Glomerular endothelial cell (primary cell): ENCODE data around the gene PMCH. TPM values are rescaled to one million over a fixed set of nuclear protein-coding genes. Genes with fewer than 3 reads are reported as not detected.
A peak's percentile ranks its signal among the peaks of the same experiment; 100 is the strongest.
"Not testable (repeated sequence)": the region's sequence is repeated elsewhere in the genome, so short reads cannot be mapped to it uniquely, and the experiment has no call there.

ENCODE experiments used
- DNase-seq: peaks from one replicate; pipeline ENCODE4 v3.0.0-alpha.2; 2011; ENCODE audit warnings: low read depth, low spot score; ENCODE audit errors: extremely low read depth
- total RNA-seq: library from RNA; depleted of rRNA; stranded (reverse); fragments of >200 nt; gene quantifications from 2 replicates; pipeline ENCODE4 v1.2.3, GENCODE V29; 2015

Gene PMCH, protein sequence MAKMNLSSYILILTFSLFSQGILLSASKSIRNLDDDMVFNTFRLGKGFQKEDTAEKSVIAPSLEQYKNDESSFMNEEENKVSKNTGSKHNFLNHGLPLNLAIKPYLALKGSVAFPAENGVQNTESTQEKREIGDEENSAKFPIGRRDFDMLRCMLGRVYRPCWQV
- total RNA-seq: not detected in 2 replicates

DNA sequence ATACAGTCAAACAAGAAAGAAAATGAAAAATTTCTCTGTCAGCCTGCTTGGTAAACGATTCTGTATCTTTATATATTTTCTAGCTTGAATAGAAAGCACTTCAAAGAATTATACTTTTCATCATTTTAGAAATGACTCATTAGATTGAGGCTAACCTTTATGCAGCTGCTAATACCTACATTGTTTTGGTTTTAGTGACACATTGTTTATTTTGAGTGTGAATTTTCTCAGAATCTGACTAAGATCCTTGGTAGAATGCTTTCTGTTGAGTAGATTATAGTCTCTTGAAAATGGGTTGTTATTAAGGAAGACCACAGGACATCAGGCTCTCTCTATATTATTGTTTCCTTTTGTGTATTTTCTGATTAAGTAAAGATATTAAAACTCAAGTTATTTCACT is at the start of gene PMCH:
TSS of gene PMCH (minus strand) at position 45 of the 400 bp plus-strand sequence. CDS start 63 bp downstream, outside the sequence.
- DNase-seq: no peak

DNA sequence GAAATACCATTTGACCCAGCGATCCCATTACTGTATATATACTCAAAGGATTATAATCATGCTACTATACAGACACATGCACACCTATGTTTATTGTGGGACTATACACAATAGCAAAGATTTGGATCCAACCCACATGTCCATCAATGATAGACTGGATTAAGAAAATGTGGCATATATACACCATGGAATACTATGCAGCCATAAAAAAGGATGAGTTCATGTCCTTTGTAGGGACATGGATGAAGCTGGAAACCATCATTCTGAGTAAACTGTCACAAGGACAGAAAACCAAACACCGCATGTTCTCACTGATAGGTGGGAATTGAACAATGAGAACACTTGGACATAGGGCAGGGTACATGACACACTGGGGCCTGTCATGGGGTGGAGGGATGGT is 43.2 kb upstream of the PMCH start:
- DNase-seq: not testable (repeated sequence)

DNA sequence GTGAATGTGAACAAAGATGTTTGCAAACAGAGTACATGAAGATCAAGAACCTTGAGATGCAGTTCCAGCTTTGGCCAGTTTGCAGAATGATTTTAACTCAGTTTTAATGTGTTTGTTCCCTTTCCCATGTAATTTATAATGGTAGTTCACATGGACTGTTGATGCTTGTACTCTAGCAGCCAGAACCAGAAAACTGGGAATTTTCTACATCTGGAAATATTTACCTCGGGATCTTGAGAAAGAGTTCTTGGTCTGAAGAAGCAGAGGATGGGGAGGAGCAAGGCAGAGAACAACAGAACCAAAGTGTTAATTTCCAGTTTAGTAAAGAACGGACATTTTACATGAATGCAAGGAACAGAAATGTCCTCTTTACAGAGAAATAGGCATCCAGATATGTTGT is 37.0 kb upstream of the PMCH start:
- no peak for DNase-seq

DNA sequence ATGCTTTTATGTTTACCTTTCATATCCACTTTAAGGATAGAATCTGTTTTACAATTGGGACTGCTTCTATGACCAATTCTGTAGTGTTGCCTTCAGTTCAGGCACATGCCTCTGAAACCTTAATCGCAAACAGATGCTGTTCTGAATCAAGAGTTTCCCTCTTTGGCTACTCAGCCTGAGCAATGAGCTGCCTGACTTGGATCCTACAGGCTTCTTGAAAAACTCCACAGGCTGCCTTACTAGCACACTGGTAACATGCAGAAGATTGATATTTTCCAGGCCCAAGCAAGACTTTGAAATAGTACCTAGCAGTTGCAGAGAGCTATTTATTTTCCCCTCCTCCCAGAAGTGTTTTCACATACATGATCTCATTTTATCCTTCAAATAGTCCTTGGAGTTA is 34.8 kb upstream of the PMCH start:
- DNase-seq: no peak

DNA sequence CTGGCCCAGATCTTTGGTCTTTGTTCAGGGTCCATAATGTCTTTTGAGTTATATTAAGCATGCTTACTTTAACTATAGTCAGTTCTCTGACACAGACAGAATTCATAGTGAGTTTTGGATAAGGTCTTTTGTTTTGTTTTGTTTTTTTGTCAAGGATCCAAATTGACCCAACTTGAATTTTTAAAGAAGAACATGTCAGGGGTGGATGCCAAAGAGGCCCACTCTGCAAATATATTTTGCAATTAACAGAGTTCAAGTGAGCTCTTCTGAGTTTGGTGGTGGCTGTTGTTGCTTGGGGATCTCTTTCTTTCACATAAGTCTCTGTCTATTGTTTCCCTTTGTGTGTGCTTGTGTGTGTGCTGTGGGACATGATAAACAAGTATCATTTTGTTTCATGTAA is 34.4 kb upstream of the PMCH start:
- DNase-seq: no peak

DNA sequence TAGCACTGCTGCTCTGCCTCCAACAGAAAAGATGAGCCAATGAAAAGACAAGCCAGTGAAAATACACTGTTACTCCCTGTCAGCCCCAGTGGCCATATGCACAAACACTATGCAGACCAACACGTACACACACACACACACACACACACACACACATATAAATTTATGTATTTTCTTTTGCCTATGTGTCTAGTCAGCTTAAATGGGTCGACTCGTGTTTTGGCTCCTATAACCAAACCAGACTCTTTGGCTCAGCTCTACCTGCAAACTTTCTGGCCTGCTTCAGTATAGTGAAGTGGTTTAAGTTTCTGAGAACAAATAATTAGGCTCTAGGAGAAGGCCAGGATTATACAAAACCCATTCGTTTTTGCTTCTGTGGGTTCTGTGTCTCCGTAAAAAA is 30.3 kb upstream of the PMCH start:
- DNase-seq: no peak

DNA sequence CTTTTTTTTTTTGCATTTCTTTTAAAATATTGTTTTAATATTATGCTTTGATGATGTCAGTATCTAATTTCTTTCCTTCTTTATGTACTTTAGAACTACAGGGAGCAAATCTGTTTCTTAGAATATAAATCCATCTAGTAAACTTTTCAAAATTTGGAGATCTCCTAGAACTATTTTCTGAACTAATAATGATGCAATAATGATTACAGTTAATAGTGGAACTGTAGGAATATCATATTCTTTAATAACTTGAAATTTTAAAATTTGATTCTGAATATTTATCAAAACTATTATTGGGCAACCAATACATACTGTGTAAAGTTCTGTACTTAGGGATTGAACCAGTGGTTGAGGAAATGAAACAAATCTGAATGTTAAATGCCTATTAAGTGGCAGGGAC is 23.1 kb upstream of the PMCH start:
- no peak for DNase-seq

DNA sequence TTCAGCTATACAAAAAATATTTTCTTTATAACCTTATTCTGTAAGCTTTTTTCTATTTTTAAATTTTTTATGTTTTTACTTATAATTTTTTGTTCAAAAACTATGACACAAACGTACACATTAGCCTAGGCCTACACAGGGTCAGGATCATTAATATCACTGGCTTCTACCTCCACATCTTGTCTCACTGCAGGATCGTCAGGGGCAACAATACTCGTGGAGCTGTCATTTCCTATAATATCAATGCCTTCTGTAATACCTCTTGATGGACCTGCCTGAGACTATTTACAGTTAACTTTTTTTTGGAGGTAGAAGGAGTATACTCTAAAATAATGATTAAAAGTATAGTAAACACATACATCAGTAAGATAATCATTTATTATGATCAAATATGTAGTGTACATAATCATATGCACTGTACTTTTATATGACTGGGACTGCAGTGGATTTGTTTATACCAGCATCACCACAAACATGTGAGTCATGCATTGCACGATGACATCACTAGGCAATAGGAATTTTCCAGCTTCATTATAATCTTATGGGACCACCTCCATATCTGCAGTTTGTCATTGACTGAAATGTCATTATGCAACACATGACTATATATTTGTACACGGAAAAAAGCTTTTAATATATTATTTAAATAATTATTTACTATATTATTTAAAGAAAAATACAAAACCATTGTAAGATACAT is 18.5 kb upstream of the PMCH start:
- DNase-seq: no peak

DNA sequence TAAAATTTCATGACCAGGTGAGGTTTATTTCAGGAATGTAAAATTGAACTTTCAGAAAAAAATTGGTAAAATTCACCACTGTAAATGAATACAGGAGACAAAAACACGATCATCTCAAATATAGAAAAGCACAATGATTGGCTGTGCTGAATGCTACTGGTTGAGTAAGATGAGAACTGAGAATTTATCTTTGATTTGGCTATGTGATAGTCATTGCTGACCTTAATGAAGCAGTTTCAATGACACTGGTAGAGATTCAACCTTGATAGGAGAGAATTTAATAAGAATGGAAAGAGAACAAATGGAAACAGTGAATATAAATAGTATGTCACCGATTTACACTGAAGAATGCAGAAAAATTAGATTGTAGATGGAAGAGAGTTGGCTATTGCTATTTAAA is 6.4 kb upstream of the PMCH start:
- no peak for DNase-seq

DNA sequence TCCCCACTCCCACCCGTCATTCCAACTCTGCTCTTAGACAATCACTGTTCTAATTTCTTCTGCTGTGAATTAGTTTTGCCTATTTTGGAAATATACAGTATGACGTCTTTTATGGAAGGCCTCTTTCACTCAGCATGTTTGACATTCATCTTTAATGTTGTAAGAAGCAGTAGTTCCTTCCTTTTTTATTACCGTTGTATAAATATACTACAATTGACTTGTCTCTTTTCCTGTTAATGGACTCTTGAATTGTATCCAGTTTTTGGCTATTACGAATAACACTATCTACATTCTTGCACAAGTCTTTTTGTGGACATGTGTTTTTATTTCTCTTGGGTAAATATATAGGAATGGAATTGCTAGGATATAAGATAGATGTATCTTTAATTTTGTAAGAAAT is 4.9 kb upstream of the PMCH start:
- DNase-seq: no peak

DNA sequence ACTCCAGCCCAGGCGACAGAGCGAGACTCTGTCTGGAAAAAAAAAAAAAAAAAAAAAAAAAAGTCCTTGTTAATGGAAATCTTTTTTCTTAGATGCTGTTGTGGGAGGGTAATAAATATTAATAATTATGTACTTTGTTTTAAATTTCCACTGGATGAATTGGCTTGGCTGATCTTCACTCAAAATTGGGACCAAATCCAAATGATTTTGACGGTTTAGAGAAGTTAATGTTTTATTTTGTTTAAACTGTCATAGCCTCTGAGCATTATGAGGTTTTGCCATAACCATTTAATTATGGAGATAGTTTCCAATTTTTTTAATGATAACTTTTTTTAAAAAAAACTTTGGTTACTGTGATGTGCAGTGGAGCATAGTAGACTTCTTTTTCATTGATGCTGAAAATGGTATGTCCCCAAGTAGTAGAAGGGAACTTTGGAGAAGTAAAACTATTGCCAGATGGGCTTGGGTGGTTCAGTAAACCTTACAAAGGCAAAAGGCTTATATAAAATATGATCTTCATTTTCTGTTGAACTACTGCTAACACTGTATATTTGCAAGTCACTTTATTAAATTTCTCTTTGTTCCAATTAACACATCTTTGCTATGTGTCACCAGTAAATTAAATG is 3.9 kb upstream of the PMCH start:
- no peak for DNase-seq

DNA sequence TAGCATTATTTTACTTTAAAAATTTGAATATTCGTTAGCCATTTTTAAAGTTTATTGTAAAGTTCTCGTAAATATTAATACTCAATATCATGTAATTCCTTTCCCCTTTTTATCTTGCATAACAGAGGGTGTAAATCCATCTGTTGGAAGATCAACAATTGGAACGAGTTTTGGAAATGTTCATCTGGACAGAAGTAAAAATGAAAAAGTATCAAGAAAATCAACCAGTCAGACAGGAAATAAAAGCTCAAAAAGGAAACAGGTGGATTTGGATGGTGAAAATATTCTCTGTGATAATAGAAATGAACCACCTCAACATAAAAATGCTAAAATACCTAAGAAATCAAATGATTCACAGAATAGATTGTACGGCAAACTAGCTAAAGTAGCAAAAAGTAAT is 1.8 kb downstream of the PMCH start:
- no peak for DNase-seq

DNA sequence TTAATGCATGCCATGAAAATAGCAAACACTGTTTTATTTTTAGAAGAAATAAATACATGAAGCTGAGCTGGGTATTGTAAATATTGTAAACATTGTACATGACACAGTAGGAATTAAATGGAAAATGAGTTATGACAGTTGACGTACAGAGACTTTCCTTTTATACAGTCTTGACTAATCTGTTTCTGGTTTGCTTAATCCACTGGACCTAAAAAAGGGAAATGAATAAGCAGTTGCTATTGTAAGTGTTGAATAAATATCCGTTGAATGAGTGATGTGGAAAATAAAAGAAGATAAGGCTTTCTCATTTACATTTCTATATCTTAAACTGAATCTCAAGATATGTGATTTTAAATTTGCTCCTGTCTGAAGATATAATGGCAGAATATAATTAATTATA is 15.0 kb downstream of the PMCH start:
- peak; percentile 74 for DNase-seq

DNA sequence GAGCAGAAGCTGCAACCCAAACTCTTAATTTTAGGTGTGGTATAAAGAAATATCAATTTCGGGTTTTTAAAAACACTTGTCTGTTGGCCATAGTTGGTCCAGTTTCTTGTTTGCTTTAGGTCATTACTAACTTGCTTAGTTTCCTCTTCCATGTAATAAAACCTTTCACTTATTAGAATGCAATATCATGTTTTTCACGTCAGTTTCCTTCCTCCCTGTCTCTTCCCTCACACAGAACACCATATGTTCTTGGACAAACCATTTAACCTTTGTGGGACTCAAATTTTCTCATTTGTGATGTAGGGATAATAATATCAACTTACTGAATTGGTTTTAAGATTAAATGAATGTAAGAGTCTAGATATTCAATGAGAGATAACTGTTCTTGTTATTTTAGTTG is 22.9 kb downstream of the PMCH start:
- no peak for DNase-seq

DNA sequence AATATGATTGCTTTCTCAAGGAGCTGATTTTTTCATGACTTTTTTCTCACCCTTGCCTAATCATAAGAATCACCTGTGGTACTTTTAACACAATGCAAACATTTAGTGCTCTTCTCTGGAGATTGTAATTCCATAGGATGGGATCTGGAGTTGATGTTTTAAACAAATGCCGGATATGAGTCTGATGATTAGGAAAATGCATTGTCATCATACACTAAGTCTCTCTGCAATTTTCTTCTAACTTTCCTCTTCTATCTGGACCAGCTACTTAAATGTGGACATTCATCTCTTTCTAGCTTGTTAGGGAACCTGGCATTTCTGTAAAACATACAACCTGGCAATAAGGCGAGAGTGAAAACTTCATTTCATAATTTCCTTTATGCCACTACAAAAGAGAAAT is 23.5 kb downstream of the PMCH start:
- no peak for DNase-seq

DNA sequence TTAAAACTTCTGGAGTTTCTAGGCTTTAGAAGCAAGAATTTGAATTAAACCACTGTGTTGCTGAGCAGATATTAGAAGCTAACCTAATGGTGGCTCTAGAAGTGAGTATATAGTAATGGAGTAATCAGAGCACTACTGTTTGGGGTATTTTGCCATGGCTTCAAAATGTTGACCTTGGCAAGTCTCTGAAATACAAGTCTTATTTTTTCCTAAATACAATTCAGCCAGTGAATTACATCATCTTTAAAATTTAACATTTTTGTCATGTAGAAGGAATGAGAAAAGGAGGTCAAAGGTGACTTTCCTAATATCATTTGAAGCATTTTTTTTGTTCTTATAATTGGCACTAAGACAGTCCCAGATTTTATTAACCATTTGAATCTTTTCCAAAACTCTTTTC is 25.2 kb downstream of the PMCH start:
- DNase-seq: no peak

DNA sequence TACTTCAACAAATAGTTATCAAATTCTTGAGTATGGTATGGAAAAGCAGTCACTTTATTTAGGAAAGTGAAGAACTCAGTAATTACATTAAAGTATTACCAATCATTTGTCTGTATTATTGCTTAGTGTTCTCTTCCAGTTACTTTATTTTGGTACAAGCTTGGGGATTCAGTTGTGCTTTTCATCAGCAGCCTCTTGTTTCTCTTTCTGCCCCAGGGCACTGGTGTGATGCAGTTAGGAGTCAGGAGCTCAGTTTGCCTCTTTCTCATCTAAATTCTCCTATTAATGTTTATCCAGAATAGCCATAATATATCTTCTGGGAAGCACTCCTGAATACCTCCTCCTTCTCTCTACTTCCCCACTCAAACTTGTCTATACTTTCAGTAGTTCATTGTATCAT is 25.7 kb downstream of the PMCH start:
- no peak for DNase-seq

DNA sequence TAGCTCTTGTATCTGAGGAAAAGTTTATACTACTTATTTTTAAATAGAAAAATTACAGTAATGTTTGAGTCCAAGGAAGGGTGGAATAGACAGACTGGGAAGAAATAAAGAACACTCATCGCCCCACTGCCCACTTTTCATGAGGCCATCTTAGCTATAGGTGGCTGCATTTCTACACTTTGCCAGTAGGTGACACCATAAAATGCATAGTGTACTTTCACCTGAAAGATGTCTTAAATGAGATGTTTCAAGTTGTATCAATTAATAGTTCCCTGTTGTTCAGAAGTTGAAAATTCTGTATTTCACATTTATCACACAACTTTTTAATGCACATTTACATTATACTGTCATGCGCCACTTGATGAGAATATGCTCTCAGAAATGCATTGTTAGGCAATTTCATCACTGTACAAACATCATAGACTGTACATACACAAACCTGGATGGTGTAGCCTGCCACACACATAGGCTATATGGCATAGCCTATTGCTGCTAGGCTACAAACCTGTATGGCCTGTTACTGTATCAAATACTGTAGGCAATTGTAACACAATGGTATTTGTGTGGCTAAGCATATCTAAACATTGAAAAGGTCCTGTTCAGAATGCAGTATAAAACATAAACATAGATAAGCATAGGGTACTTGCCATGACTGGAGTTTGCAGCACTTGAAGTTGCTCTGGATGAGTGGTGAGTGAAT is 27.6 kb downstream of the PMCH start:
- no peak for DNase-seq

DNA sequence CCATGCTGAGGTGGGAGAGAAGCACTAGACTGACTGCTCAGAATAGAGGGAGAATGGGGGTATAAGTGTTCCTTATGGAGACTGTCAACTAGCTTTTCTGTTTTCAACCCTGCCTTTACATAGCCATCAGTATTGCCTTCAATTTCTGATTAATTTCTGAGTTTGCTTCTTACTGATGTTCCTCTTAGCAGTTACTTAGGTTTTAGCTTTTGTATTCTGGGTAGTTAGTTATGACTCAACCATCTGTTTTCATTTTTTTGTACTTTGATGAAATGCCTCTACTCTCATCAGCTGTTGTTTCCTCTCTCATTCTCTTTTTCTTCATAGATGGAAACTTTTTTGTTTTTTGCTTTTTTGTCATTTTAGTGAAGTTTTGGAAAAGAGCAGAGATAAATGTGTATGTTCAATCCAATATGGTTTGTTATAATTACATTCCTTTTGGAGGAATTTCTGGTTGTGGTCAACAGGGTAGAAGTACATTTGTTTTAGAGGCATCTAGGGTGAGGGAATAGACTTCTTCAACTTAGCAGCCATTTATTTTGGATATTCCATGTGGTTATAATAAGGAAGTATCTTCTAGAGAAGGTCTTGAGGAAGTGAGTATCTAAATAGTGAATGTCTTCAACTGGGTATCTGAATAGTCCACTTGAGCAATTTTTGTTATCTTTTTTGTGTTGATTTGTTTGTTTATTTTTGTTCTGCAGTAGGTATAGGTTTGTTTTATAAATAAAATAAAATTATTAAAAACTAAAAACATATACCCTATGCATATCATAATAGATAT is 29.6 kb downstream of the PMCH start:
- no peak for DNase-seq

DNA sequence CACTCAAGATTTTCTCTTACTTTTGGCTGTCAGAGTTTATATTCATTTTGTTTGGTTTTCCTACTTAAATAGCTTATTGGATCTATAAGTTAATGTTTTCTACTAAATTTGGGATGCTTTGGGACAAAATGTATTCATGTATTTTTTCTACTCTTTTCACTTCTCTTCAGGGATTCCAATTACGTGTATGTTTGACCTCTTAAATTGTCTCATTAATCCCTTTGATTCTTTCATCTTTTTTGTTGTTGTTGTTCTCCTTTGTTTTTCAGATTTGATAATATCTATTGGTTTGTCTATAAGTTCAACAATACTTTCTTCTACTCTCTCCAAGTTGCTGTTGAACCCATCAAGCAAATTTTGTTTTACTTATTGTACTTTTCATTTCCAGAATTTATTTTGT is 34.2 kb downstream of the PMCH start:
- no peak for DNase-seq

DNA sequence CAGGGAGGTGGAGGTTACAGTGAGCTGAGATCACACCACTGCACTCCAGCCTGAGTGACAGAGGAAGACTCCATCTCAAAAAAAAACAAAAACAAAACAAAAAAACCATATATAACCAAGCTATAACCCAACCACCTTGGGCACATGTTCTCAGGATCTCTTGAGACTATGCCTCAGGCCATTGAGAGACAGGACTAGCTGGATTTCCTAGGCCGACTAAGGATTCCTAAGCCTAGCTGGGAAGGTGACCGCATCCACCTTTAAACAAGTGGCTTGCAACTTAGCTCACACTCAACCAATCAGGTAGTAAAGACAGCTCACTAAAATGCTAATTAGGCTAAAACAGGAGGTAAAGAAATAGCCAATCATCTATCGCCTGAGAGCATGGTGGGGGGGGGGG is 42.4 kb downstream of the PMCH start:
- not testable (repeated sequence) for DNase-seq
